Mesenchymal stem cell (in vitro differentiated cells and primary cell): ENCODE results near the gene DCAF7. TPM values are rescaled to one million over a fixed set of nuclear protein-coding genes. Genes with fewer than 3 reads are reported as not detected.

ENCODE experiments used
- DNase-seq: peaks from one replicate; pipeline ENCODE4 v3.0.0-alpha.2; 2013
- H2AFZ ChIP-seq: one replicate; pipeline ENCODE4 v1.6.1; 2013; ENCODE audit warnings: low read depth, mild to moderate bottlenecking, control low read depth, inconsistent platforms, low read length, moderate library complexity
- H2AK5ac ChIP-seq: 2 replicates; pipeline ENCODE4 v1.6.1; 2013; ENCODE audit warnings: low read length, moderate library complexity, mild to moderate bottlenecking, inconsistent platforms; ENCODE audit not compliant: severe bottlenecking
- H2BK120ac ChIP-seq: one replicate; pipeline ENCODE4 v1.6.1; 2013; ENCODE audit warnings: low read depth, mild to moderate bottlenecking, inconsistent platforms, low read length, moderate library complexity
- H2BK12ac ChIP-seq, 2 experiments: one replicate each; pipeline ENCODE4 v1.6.1; 2013; ENCODE audit warnings: inconsistent platforms in 2 of 2, low read length in 2 of 2, mild to moderate bottlenecking in 2 of 2, moderate library complexity in 2 of 2, control low read depth in 1 of 2
- H2BK15ac ChIP-seq: one replicate; pipeline ENCODE4 v1.6.1; 2013; ENCODE audit warnings: mild to moderate bottlenecking, low read depth, inconsistent platforms; ENCODE audit not compliant: poor library complexity, severe bottlenecking
- H2BK5ac ChIP-seq: 2 replicates; pipeline ENCODE4 v1.6.1; 2013; ENCODE audit warnings: low read depth, mild to moderate bottlenecking, low read length, control low read depth, inconsistent platforms; ENCODE audit not compliant: poor library complexity, severe bottlenecking
- H3K14ac ChIP-seq, 2 experiments: one replicate each; pipeline ENCODE4 v1.6.1; 2013; ENCODE audit warnings: inconsistent platforms in 2 of 2, low read length in 2 of 2, control low read depth in 1 of 2, mild to moderate bottlenecking in 1 of 2, moderate library complexity in 1 of 2
- H3K18ac ChIP-seq, 2 experiments: one replicate each; pipeline ENCODE4 v1.6.1; 2013; ENCODE audit warnings: inconsistent platforms in 2 of 2, low read length in 2 of 2, control low read depth in 1 of 2, low read depth in 1 of 2, mild to moderate bottlenecking in 1 of 2
- H3K23ac ChIP-seq, 2 experiments: one replicate each; pipeline ENCODE4 v1.6.1; 2013; ENCODE audit warnings: inconsistent platforms in 2 of 2, low read length in 2 of 2, mild to moderate bottlenecking in 2 of 2, moderate library complexity in 2 of 2, control low read depth in 1 of 2
- H3K27ac ChIP-seq: 2 replicates; pipeline ENCODE4 v1.5.1; 2013; ENCODE audit warnings: mild to moderate bottlenecking, moderate library complexity, low read length, control low read depth, inconsistent platforms; ENCODE audit not compliant: poor library complexity, severe bottlenecking
- H3K27me3 ChIP-seq, 2 experiments: 2 replicates each; pipeline versions ENCODE4 v1.6.1 to v1.7.0; 2013; ENCODE audit warnings: low read length in 2 of 2, mild to moderate bottlenecking in 2 of 2, moderate library complexity in 2 of 2, control low read depth in 1 of 2, inconsistent platforms in 1 of 2; ENCODE audit not compliant: control insufficient read depth in 1 of 2, insufficient read depth in 1 of 2
- H3K36me3 ChIP-seq, 2 experiments: 2 replicates each; pipeline versions ENCODE4 v1.6.1 to v1.7.0; 2013; ENCODE audit warnings: low read length in 2 of 2, control low read depth in 1 of 2, inconsistent platforms in 1 of 2, low read depth in 1 of 2, mild to moderate bottlenecking in 1 of 2; ENCODE audit not compliant: insufficient read depth in 2 of 2, control insufficient read depth in 1 of 2
- H3K4ac ChIP-seq, 2 experiments: one replicate each; pipeline ENCODE4 v1.6.1; 2013; ENCODE audit warnings: inconsistent platforms in 2 of 2, low read length in 2 of 2, mild to moderate bottlenecking in 2 of 2, moderate library complexity in 2 of 2, control low read depth in 1 of 2, low read depth in 1 of 2
- H3K4me1 ChIP-seq: 2 replicates; pipeline ENCODE4 v1.6.1; 2013; ENCODE audit warnings: low read depth, low read length, control low read depth; ENCODE audit not compliant: control insufficient read depth, insufficient read depth
- H3K4me2 ChIP-seq: 2 replicates; pipeline ENCODE4 v1.6.1; 2013; ENCODE audit warnings: low read length, mild to moderate bottlenecking, inconsistent platforms; ENCODE audit not compliant: poor library complexity, severe bottlenecking
- H3K4me3 ChIP-seq, 2 experiments: 2 replicates each; pipeline versions ENCODE4 v1.5.1 to v1.7.0; 2013; ENCODE audit warnings: low read length in 2 of 2, mild to moderate bottlenecking in 2 of 2, control low read depth in 1 of 2, low read depth in 1 of 2; ENCODE audit not compliant: insufficient read depth in 1 of 2
- H3K79me1 ChIP-seq: replicated peaks from 2 replicates; pipeline ENCODE4 v1.6.1; 2013; ENCODE audit warnings: mild to moderate bottlenecking, control low read depth, low read length, inconsistent platforms; ENCODE audit not compliant: poor library complexity, severe bottlenecking
- H3K9ac ChIP-seq: 2 replicates; pipeline ENCODE4 v1.7.0; 2013; ENCODE audit warnings: mild to moderate bottlenecking, low read length, moderate library complexity
- H3K9me3 ChIP-seq: 2 replicates; pipeline ENCODE4 v1.7.0; 2013; ENCODE audit warnings: mild to moderate bottlenecking, low read length; ENCODE audit not compliant: control insufficient read depth
- H4K8ac ChIP-seq: one replicate; pipeline ENCODE4 v1.6.1; 2013; ENCODE audit warnings: inconsistent platforms, mild to moderate bottlenecking, low read length, moderate library complexity
- H4K91ac ChIP-seq: one replicate; pipeline ENCODE4 v1.6.1; 2013; ENCODE audit warnings: mild to moderate bottlenecking, low read length, inconsistent platforms
- WGBS: methylation state at CpG from one replicate; pipeline ENCODE4 v1.1.7; 2013; ENCODE audit warnings: mixed read lengths; 5-methylcytosine and 5-hydroxymethylcytosine counted together
- small RNA-seq: library from polyadenylated mRNA; stranded (forward); fragments of <200 nt; extraction: miRNeasy Mini kit (QIAGEN cat#:217004); gene quantifications from one replicate; pipeline ENCODE3, GENCODE V24; 2013; ENCODE audit warnings: low read depth

Gene DCAF7

DNA sequence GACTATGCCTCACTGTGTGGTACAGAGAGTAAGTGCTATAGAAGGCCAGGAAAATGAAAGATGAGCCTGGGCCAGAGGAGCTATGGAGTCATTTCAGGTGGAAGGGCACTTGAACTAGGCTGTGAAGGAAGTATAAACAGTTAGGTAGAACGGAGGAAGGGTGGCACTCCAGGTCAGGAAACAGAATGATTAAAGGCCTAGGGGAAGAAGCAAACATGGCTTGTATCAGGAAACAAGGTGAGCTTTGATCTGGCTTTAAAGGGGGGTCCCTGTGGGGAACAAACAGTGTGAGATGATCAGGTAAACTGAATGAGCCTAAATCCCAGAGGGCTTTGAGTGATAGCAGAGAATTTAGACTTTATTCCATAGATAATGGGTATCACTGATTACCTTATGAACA is 88.8 kb downstream of the DCAF7 start:
- no peaks in the 10 kb centered on the region for H3K27me3 ChIP-seq

DNA sequence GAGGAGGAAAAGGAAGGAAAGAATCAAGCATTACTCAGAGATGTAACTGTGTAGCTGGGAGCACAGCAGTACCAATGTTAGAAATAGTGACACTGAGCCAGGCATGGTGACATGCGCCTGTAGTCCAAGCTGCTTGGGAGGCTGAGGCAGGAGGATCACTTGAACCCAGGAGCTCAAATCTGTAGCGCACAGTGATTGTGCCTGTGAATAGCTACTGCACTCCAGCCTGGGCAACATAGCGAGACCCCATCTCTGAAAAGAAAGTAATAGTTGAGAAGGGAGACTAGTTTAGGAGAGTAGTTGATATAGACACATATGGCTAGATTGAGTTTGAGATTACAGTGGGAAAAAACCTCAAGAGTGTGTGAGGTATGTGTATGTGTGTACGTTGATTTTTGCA is 89.8 kb downstream of the DCAF7 start:
- no peak overlapping the region for H3K9ac ChIP-seq
- no peak overlapping the region for H4K8ac ChIP-seq
- H3K4me3 ChIP-seq: no peak overlapping the region
- H2AFZ ChIP-seq: no peak overlapping the region
- H2BK120ac ChIP-seq: no peak overlapping the region
- no peak overlapping the region for H3K4me2 ChIP-seq
- H2BK12ac ChIP-seq: no peak overlapping the region
- no peaks in the 10 kb centered on the region for H3K27me3 ChIP-seq
- no peak overlapping the region for H2BK5ac ChIP-seq
- DNase-seq: no peak
- H3K4me1 ChIP-seq: peaks cover 2% of the 10 kb centered on the region
- peaks cover 5% of the 10 kb centered on the region for H3K79me1 ChIP-seq
- no peak overlapping the region for H3K14ac ChIP-seq
- 97% methylated on average over 3 of the region's 4 CpGs for WGBS
- H2BK15ac ChIP-seq: no peak overlapping the region
- H3K18ac ChIP-seq: no peak overlapping the region
- H2AK5ac ChIP-seq: no peak overlapping the region
- H3K36me3 ChIP-seq: peaks cover 7 to 71% of the 10 kb centered on the region in 2 experiments
- no peaks in the 10 kb centered on the region for H3K9me3 ChIP-seq
- H3K4ac ChIP-seq: no peak overlapping the region
- no peak overlapping the region for H3K23ac ChIP-seq
- H3K27ac ChIP-seq: no peak overlapping the region
- H4K91ac ChIP-seq: no peak overlapping the region

More for the DNA sequence above, 88.8 kb downstream of the DCAF7 start:
- Histone ChIP-seq H3K4me2 (no peak overlapping the region), H4K91ac (no peak overlapping the region), H2BK12ac (no peak overlapping the region), H2AK5ac (no peak overlapping the region), H3K4ac (no peak overlapping the region), H3K36me3 (peaks cover 7 to 75% of the 10 kb centered on the region in 2 experiments), H3K14ac (no peak overlapping the region), H3K9ac (no peak overlapping the region), H3K18ac (no peak overlapping the region), H2BK5ac (no peak overlapping the region), H3K9me3 (no peaks in the 10 kb centered on the region), H2AFZ (no peak overlapping the region), H2BK15ac (no peak overlapping the region), H4K8ac (no peak overlapping the region), H3K79me1 (peaks cover 5% of the 10 kb centered on the region), H3K4me3 (no peak overlapping the region), H3K4me1 (peaks cover 2% of the 10 kb centered on the region), H2BK120ac (no peak overlapping the region), H3K23ac (no peak overlapping the region), H3K27ac (no peak overlapping the region)
- 55% methylated on average over 1 of the region's 1 CpG for WGBS
- DNase-seq: no peak

DNA sequence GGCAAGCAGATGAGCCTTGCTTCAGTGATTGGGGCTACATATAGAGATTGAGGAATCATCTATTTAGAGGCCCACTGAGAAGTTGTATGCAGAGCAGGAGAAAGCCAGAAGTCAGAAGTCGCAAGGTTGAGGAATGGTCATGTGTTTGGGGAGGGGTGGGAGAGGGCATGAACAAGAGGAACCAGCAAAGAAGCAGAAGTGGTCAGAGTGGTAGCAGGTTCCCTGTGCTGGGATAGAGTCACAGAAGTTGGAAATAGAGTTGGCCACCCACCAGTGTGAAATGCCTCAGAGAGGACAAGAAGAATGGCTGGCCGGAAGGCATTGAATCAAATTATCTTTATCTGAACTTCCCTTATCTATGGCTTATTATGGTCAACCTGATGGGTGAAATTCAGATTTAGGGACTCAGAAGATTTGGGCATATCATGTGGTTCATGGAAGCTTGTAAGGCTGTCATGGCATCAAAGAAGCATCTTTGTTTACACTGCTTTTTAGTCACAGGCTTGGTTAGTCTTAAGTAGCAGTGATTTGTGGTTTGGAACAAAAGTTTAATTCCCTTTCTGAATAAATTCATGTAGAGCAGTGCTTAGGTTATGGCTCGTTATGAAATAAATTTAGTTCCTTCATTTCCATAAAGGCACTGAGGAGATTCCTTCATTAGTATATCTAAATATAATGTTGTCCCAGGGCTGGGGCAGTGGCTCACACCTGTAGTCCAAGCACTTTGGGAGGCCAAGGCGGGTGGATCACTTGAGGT is 91.6 kb downstream of the DCAF7 start:
- no peak overlapping the region for H3K23ac ChIP-seq
- H2BK12ac ChIP-seq: no peak overlapping the region
- no peak overlapping the region for H3K14ac ChIP-seq
- no peak overlapping the region for H3K4me2 ChIP-seq
- H2BK5ac ChIP-seq: no peak overlapping the region
- H3K4me3 ChIP-seq: no peak overlapping the region
- no peak overlapping the region for H2BK15ac ChIP-seq
- H3K27ac ChIP-seq: no peak overlapping the region
- no peak overlapping the region for H2BK120ac ChIP-seq
- H3K18ac ChIP-seq: no peak overlapping the region
- H3K36me3 ChIP-seq: peaks cover under 1 to 70% of the 10 kb centered on the region in 2 experiments
- no peaks in the 10 kb centered on the region for H3K9me3 ChIP-seq
- H3K4me1 ChIP-seq: peaks cover 2% of the 10 kb centered on the region
- no peak overlapping the region for H3K9ac ChIP-seq
- no peak for DNase-seq
- no peak overlapping the region for H4K8ac ChIP-seq
- no peak overlapping the region for H4K91ac ChIP-seq
- WGBS: 100% methylated on average over 2 of the region's 4 CpGs
- no peak overlapping the region for H2AK5ac ChIP-seq
- H3K4ac ChIP-seq: no peak overlapping the region
- H3K27me3 ChIP-seq: no peaks in the 10 kb centered on the region
- H3K79me1 ChIP-seq: peaks cover 3% of the 10 kb centered on the region
- H2AFZ ChIP-seq: no peak overlapping the region

Small RNA genes lying within 50 kb of the gene (small RNA-seq; reads per million reads assigned to genes)
- not detected for gene RNU6-288P
